MM.1S (cell line): ENCODE data around the gene TNFRSF25.

Experiments used
- DNase-seq: peaks from one replicate; pipeline ENCODE4 v3.0.0-alpha.2; 2015
- H2AFZ ChIP-seq: fragments of 300-600 bp; sonication (generic); 2 replicates; pipeline ENCODE4 v1.6.0; 2016; ENCODE audit warnings: antibody characterized with exemption, low read length
- H3F3A ChIP-seq: fragments of 300-600 bp; sonication (generic); 2 replicates; pipeline ENCODE4 v1.6.1; 2016; ENCODE audit warnings: mild to moderate bottlenecking, antibody characterized with exemption, low read length, moderate library complexity, mixed read lengths; ENCODE audit not compliant: insufficient read depth
- H3K27ac ChIP-seq: fragments of 300-600 bp; sonication (generic); 2 replicates; pipeline ENCODE4 v1.5.1; 2016; ENCODE audit warnings: mild to moderate bottlenecking, low read length
- H3K27me3 ChIP-seq: fragments of 300-600 bp; sonication (generic); replicated peaks from 2 replicates; pipeline ENCODE4 v1.6.0; 2016; ENCODE audit warnings: low read length; ENCODE audit not compliant: insufficient read depth
- H3K36me3 ChIP-seq: fragments of 300-600 bp; sonication (generic); replicated peaks from 2 replicates; pipeline ENCODE4 v1.6.1; 2016; ENCODE audit warnings: mild to moderate bottlenecking, low read length, mixed read lengths; ENCODE audit not compliant: insufficient read depth
- H3K4me1 ChIP-seq: fragments of 300-600 bp; sonication (generic); 2 replicates; pipeline ENCODE4 v1.6.1; 2016; ENCODE audit warnings: low read length, mixed read lengths
- H3K4me2 ChIP-seq: fragments of 300-600 bp; sonication (generic); 2 replicates; pipeline ENCODE4 v1.6.0; 2016; ENCODE audit warnings: low read depth, low read length
- H3K4me3 ChIP-seq: fragments of 300-600 bp; sonication (generic); 2 replicates; pipeline ENCODE4 v1.5.1; 2016; ENCODE audit warnings: low read length, mixed read lengths
- H3K79me2 ChIP-seq: fragments of 300-600 bp; sonication (generic); 2 replicates; pipeline ENCODE4 v1.6.1; 2016; ENCODE audit warnings: mixed run types, low read length, mixed read lengths
- H3K9ac ChIP-seq: fragments of 300-600 bp; sonication (generic); 2 replicates; pipeline ENCODE4 v1.6.1; 2016; ENCODE audit warnings: low read length, mixed read lengths
- H3K9me2 ChIP-seq: fragments of 300-600 bp; sonication (generic); replicated peaks from 2 replicates; pipeline ENCODE4 v1.6.1; 2016; ENCODE audit warnings: mild to moderate bottlenecking, low read length, mixed read lengths; ENCODE audit not compliant: insufficient read depth
- H3K9me3 ChIP-seq: fragments of 300-600 bp; sonication (generic); replicated peaks from 2 replicates; pipeline ENCODE4 v1.6.1; 2016; ENCODE audit warnings: mild to moderate bottlenecking, low read length, mixed read lengths; ENCODE audit not compliant: insufficient read depth
- H4K20me1 ChIP-seq: fragments of 300-600 bp; sonication (generic); 2 replicates; pipeline ENCODE4 v1.6.1; 2016; ENCODE audit warnings: mild to moderate bottlenecking, low read length, moderate library complexity, mixed read lengths; ENCODE audit not compliant: insufficient read depth
- CTCF ChIP-seq: fragments of 300-600 bp; sonication (generic); IDR thresholded peaks from 2 replicates; pipeline ENCODE4 v1.5.1; 2016; ENCODE audit warnings: antibody characterized with exemption, low read length, mixed read lengths
- EZH2 ChIP-seq: fragments of 300-600 bp; sonication (generic); optimal IDR thresholded peaks from 2 replicates; pipeline ENCODE3; 2017; ENCODE audit warnings: low read depth, mild to moderate bottlenecking, antibody characterized with exemption, low read length, mixed read lengths
- EZH2phosphoT487 ChIP-seq: fragments of 300-600 bp; sonication (generic); IDR thresholded peaks from 2 replicates; pipeline ENCODE4 v1.6.1; 2018; ENCODE audit warnings: antibody characterized with exemption, low read length

TNFRSF25 gene

GRCh38 chr1:6464915-6465314 is 1.1 kb downstream of the TNFRSF25 start:
- no peak for DNase-seq
- Histone ChIP-seq H3K27ac (no peak overlapping the region), H4K20me1 (no peaks in the 10 kb centered on the region), H3K9ac (no peak overlapping the region), H3K4me3 (no peak overlapping the region), H2AFZ (no peak overlapping the region), H3K36me3 (no peaks in the 10 kb centered on the region), H3K9me3 (no peaks in the 10 kb centered on the region), H3K27me3 (peaks cover 86% of the 10 kb centered on the region), H3K4me2 (no peak overlapping the region), H3K4me1 (no peaks in the 10 kb centered on the region), H3K9me2 (no peaks in the 10 kb centered on the region), H3K79me2 (no peaks in the 10 kb centered on the region), H3F3A (no peaks in the 10 kb centered on the region)
- TF ChIP-seq EZH2 (no peak), CTCF (no peak), EZH2phosphoT487 (no peak)

- Histone ChIP-seq H3K4me1 (no peaks in the 10 kb centered on the region), H3F3A (no peaks in the 10 kb centered on the region), H3K4me3 (no peak overlapping the region), H3K9me2 (no peaks in the 10 kb centered on the region), H4K20me1 (no peaks in the 10 kb centered on the region), H3K79me2 (no peaks in the 10 kb centered on the region), H3K27ac (no peak overlapping the region), H3K9me3 (no peaks in the 10 kb centered on the region), H3K36me3 (no peaks in the 10 kb centered on the region), H3K9ac (no peak overlapping the region), H2AFZ (no peak overlapping the region), H3K27me3 (peaks cover 90% of the 10 kb centered on the region), H3K4me2 (no peak overlapping the region)
- DNase-seq = no peak
- TF ChIP-seq EZH2 (no peak), EZH2phosphoT487 (no peak), CTCF (no peak)
These were observed 1.5 kb downstream of the TNFRSF25 start for GRCh38 chr1:6464514-6464836.

DNA sequence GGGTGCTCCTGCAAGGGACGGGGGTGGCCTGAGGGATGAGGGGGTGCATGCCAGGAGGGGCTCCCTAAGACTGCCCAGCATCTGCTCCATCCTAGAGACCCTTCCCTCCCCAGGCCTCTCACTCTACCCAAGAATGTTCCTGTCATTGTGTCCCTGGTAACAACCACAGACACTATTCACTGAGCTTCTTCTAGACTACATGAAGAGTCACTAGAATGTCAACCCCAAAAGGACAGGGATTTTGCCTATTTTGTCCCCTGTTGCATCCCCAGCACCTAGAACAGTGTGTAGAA is 2.9 kb downstream of the TNFRSF25 start:
- Histone ChIP-seq H3K9ac (no peak overlapping the region), H3K4me3 (no peak overlapping the region), H3K79me2 (no peaks in the 10 kb centered on the region), H3K9me3 (no peaks in the 10 kb centered on the region), H3K9me2 (no peaks in the 10 kb centered on the region), H3K4me2 (no peak overlapping the region), H3K36me3 (no peaks in the 10 kb centered on the region), H3F3A (no peaks in the 10 kb centered on the region), H3K27ac (no peak overlapping the region), H4K20me1 (no peaks in the 10 kb centered on the region), H2AFZ (no peak overlapping the region), H3K27me3 (peaks cover 88% of the 10 kb centered on the region), H3K4me1 (no peaks in the 10 kb centered on the region)
- no peak for DNase-seq
- TF ChIP-seq EZH2phosphoT487 = no peak
- no peak for TF ChIP-seq CTCF
- TF ChIP-seq EZH2 = no peak
